Daoy (cell line): Measurements from ENCODE around the gene LDHD. TPM values are rescaled to one million over a fixed set of nuclear protein-coding genes. Genes with fewer than 3 reads are reported as not detected.

Experiments used
- DNase-seq: peaks from one replicate; pipeline ENCODE4 v3.0.0-alpha.2; 2015; ENCODE audit warnings: low read depth
- total RNA-seq: library from RNA; depleted of rRNA; stranded (reverse); fragments of >200 nt; shearing (Covaris generic); gene quantifications from 2 replicates; pipeline ENCODE4 v1.2.3, GENCODE V29; 2014; rRNA removed

The LDHD gene
- total RNA-seq, 1 experiment from 2014 or later: not detected

DNA sequence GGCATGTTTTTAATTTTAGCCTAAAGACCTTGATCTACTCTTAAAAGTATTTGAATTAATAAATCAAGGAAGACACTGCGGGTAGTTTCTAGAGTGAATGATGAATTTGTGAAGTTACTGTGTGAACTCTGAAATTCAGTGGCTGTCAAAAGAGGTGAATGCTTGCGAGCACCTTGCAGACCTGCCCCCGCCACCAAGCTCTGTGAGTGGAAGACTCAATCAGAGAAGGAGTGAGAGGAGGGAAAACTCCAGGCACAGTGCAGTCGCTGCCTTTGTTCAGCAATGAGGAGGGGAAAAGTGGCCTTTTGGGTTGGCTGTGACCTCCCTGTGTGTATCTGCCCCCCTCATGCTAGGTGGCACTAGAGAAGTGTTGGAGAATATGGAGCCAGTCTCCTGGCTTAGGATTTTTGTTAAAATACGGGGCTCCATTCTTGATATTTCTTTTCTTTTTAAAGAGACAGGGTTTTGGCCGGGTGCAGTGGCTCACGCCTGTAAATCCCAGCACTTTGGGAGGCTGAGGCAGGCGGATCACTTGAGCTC is 53.0 kb downstream of the LDHD start:
- no peak for DNase-seq

DNA sequence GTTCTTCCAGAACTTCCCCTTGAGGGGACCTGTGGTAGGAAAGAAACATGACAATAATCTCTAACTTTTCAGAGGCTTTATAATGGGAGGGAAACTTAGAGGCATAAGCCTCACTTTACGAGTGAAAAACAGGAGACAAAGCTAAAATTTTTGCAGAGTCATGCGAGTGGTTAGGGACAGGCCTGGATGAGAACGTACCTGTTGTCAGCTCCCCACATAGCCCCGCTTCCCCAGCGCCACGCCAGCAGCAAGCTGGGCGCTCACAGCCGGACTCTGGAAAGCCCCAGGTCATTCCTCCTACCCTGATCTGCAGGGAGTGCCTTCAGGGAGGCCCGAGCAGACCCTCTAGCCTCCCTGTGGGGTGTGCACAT is 53.6 kb downstream of the LDHD start:
- DNase-seq: no peak

DNA sequence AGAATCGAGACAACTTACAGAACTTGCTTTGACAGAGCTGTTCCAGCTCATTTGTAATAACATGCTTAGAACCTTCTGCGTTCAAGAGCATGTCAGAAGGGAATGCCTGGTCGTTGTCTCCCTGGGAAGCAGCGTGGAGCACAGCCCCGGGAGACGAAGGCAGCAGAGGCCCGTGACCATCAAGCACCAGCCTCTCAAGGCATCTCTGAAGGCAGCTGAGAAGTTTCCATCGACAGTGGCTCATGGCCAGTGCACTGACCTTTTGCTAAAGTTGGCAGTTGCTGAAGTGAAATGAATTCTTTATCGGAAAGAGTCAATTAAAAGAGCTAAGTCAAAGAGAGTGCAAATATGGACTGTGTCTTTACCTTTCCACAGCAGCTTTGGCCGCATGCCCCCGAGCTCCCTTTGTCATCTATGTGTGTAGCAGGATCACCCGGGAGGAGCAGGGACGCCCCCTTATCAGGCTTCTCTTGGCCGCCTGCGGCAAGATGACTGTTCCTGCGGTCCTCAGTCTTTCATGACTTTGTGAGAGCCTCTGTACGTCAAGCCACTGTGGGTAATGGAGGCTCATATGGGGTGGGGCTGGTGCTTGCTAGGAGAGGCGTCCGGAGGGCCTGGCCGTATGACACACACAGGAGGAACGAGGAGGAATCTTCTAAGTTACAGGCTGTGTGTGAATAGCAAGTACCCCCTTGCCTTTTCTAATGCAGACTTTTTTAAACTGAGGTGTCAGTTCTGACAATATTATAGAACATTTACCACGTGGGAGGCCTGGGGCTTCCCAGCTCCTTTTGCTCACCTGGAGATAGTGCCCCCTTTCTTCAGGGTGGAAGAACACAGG is 54.2 kb downstream of the LDHD start:
- no peak for DNase-seq

Other genes starting within 250 kb of the LDHD start
- gene WDR59, start 131.7 kb downstream of the LDHD start, total RNA-seq: 3.8 and 9.4 TPM in 2 replicates
- gene ZNRF1, start 117.8 kb downstream of the LDHD start, total RNA-seq: 17.5 and 21.9 TPM in 2 replicates
- 8.9 and 10.2 TPM in 2 replicates for gene ZFP1, start 31.7 kb upstream of the LDHD start, total RNA-seq
- not detected in 2 replicates for gene CTRB2, start 90.4 kb upstream of the LDHD start, total RNA-seq
- gene CTRB1, start 102.2 kb upstream of the LDHD start, total RNA-seq: not detected in 2 replicates
- 39.1 and 43.3 TPM in 2 replicates for gene BCAR1, start 134.8 kb upstream of the LDHD start, total RNA-seq